HTR-8/SVneo (cell line): ENCODE results near the gene FHOD3.
"Not testable (repeated sequence)": the region's sequence is repeated elsewhere in the genome, so short reads cannot be mapped to it uniquely, and the experiment has no call there.

ENCODE experiments used
- DNase-seq: peaks from one replicate; pipeline ENCODE4 v3.0.0; 2011; ENCODE audit warnings: low spot score, mixed read lengths; ENCODE audit not compliant: insufficient read length
- FAIRE-seq: peaks from 2 replicates; lab custom pipeline; 2011; peaks lifted over from hg19 to GRCh38; lab: Jason Lieb, UNC

FHOD3 gene

DNA sequence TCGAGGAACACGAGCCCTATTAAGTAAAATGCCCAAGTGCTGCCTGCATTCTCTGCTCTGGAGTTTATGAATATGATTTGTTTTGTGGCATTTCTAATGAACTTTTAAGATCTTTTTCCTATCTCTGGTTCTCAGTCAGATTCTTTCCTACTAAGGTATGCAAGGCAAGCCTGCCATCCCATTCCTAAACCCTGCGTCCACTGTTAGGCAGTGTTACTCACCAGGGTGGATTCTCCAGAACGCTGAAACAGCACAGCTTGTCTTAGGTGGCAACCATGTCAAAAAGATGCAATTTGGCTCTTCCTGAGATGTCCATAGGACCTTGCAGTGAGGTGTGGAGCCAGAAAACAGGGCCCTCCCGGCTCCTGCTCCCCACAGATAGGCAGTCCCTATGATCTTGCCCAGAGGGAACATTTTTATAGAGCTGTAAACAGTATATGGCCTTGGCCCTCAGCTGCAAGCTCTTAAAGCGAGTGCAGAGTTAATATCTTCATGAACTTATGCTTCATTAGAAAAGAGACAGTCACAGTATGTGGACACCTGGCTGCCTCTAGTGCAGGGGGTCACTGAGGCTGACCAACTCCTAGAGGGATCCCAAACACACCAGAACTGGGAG is 446.9 kb downstream of the FHOD3 start:
- DNase-seq, result no peak
- no peak for FAIRE-seq

- FAIRE-seq (no peak), DNase-seq (no peak)
Measured at GRCh38 chr18:36745219-36745975, 447.9 kb downstream of the FHOD3 start.

DNA sequence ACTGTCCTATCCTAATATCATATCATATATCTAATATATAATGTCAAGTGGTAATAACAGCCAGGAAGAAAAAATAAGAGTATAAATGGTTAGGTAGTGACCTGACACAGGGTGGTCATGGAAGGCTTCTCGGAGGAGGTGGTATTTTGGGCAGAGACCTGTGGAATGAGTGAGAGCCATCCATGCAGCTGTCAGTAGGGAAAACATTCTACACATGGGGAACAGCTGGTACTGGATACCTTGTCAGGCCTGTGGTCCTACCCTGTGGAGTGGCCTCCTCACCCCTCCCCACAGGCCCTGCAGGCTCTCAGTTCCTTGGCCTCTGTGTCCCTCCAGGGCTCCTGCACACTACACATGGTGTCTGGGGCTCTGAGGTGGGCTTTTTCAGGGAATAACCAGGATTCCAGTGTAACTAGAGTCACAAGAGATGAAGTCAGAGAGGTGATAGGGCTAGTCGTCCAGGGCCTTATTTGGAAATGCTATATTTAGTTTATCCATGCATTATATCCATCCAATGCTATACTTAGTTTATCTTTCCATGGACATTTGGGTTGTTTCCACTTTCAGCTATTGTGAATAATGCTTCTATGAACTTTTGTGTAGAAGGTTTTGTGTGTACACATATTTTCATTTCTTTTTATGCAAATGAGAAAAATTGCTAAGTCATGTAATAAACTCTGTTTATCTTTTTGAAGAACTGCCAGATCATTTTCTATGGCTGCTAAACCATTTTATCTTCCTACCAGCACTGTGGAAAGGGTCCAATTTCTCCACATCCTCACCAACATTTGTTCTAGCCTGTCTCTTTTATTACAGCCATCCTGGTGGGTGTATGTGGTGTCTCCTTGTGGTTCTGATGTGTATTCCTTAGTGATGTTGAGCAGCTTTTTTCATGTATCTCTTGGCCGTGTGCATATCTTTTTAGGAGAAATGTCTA is 455.7 kb downstream of the FHOD3 start:
- FAIRE-seq, result no peak
- DNase-seq, result no peak

GRCh38 chr18:36756242-36756641 is 458.7 kb downstream of the FHOD3 start:
- no peak for FAIRE-seq
- DNase-seq, result no peak

GRCh38 chr18:36757081-36757480 is 459.6 kb downstream of the FHOD3 start:
- FAIRE-seq, result no peak

DNA sequence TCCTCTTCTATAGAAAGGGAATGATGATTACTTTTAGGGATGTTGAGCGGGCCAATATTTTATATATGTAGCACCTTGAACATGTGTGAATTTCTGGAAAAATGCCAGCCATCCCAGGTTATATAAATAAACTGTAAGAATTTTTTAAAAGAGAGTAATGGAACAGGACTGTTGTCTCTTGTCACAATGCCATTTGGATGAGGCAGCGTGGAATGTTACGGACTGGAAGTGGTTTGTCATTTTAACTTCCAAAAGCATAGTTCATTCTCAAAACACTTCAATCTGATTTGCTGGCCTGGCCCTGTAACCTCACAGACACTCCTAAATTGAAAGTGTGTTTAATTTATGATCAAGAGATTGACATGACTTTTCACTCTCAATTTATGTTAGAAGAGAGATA is 460.5 kb downstream of the FHOD3 start:
- no peak for FAIRE-seq

More at GRCh38 chr18:36757081-36757480, 459.6 kb downstream of the FHOD3 start:
- DNase-seq, result peak; percentile 34

GRCh38 chr18:36758623-36759022 is 461.1 kb downstream of the FHOD3 start:
- DNase-seq, result no peak
- FAIRE-seq, result no peak

More for the DNA sequence above, 460.5 kb downstream of the FHOD3 start:
- DNase-seq, result no peak

- FAIRE-seq (no peak), DNase-seq (no peak)
Measured at GRCh38 chr18:36759167-36759776, 461.8 kb downstream of the FHOD3 start.

GRCh38 chr18:36760598-36760997 is 463.1 kb downstream of the FHOD3 start:
- no peak for DNase-seq
- FAIRE-seq, result no peak

- DNase-seq, result no peak
- no peak for FAIRE-seq
Measured at GRCh38 chr18:36761186-36761698, 463.7 kb downstream of the FHOD3 start.

- FAIRE-seq (no peak), DNase-seq (no peak)
Measured at GRCh38 chr18:36762074-36762473, 464.6 kb downstream of the FHOD3 start.

DNA sequence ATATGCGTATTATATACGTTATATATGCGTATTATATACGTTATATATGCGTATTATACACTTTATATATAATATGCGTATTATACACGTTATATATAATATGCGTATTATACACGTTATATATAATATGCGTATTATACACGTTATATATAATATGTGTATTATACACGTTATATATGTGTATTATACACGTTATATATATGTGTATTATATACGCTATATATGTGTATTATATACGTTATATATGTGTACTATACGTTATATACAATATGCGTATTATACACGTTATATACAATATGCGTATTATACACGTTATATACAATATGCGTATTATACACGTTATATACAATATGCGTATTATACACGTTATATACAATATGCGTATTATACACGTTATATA is 465.5 kb downstream of the FHOD3 start:
- not testable (repeated sequence) for DNase-seq, FAIRE-seq

DNA sequence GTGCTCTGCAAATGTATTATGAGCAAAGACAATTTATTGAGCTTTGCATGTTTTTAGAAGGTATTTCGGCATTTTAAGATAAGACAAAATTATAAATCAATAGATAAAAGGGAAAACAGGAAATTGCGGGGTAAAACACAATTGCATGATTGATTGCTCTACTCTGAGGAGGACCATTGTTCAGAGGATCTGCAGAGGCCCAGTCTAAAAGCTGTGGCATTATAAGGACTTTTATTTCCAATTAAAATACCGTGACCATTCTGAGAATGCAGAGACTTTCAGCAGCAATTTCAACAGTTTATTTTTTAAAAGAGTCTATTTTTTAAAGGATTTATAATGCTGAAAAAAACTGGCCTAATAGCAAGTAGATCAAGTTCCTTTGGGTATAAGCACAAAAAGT is 469.3 kb downstream of the FHOD3 start:
- FAIRE-seq (no peak), DNase-seq (no peak)

DNA sequence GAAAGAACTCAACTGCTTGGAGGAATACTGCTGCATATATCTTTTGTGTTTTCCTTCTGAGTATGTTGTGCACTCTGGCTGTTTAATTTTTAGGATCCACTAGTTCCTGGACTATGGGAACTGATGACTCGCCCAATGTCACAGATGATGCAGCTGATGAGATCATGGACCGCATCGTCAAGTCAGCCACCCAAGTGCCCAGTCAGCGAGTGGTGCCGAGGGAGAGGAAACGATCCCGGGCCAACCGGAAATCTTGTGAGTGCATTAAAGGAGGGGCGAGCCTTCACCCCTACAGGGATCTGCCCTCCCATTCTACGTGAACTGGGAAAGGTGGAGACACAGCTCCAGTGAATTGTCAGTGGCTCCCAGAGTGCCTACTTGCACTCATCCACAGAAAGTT is 471.7 kb downstream of the FHOD3 start:
- no peak for DNase-seq
- FAIRE-seq, result no peak

DNA sequence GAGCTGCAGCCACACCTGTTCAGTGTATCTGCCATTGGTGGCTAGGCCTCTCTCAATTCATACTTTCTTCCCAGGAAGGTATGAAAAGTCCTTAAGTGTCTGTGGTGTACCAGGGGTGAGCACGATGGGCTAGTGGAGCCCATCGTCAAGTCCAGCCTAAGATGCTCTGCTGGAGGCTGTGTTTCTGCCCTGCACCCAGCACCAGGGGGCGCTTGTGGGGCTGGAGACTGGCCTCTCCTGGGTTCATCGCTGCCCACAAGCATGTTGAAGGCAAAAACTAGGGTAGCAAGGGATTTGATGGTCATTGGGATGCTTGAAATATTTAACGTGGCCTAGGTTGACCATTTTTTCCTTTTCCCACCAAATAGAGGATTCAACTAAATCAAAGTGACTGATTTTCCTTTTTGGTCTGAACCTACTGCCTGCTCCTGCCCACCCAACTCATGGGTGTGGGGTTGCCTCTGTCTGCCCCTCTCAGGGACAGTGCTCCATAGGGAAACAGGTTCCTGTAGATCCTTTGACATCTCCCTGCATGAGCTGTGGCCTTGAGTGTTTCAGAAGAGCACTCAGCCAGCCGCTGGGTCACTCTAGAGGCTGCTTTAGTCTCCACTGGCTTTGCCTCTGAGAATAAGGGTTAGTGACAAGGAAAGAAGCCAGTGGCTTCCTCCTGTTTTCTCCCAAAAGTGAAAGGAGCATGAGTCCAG is 472.2 kb downstream of the FHOD3 start:
- DNase-seq (no peak), FAIRE-seq (no peak)

DNA sequence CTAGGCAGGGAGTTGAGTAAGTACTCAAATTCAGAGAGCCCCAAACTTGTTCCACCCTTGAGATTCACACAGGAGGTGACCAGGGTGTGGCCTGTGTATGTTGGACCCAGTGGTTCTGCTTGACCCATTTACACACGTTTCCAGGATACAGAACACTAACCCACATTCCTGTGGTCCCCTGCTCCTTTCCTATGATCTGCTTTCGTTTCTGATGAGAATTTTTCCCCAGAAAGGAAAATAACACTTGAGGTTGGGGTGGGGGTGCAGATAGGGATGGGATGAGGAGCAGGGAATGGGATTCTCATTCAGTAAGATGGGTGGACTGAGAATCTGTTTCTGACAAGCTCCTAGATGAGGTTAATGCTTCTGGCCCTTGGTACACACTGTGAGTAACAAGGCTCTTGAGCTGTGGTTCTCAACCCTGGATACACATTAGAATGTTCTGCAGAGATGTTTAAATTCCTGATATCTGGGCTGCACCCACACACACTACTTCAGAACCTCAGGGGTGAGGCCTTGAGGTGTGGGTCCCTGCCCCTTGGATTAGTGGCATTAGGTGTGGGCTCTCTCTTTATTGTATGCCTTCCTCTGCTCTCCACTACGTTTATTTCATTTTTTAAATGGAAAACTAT is 472.9 kb downstream of the FHOD3 start:
- FAIRE-seq (no peak), DNase-seq (no peak)

DNA sequence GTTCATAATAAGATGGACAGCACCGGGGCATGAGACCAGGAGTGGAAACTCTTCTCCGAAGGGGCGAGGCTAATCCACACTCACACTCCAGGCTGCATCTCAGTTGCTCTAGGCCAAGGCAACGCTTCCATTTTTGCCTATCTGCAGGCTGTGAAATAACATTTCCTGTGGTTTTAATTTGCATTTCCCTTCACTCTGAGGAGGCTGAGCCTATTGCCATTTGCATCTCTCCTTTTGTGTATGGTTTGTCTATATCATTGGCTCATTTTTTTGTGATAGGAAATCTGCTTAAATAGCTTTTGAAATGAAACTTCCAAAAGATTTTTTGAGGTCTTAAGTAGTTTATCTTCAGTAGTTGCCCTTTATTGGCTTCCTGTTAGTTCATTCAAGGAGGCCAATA is 473.7 kb downstream of the FHOD3 start:
- FAIRE-seq (no peak), DNase-seq (no peak)

GRCh38 chr18:36772241-36772723 is 474.8 kb downstream of the FHOD3 start:
- FAIRE-seq (no peak), DNase-seq (no peak)

- no peak for DNase-seq
- FAIRE-seq, result no peak
Measured at GRCh38 chr18:36775396-36775795, 477.9 kb downstream of the FHOD3 start.
